Lower lobe of right lung (tissue), 2 donors: Measurements from ENCODE around the gene SLC66A3. TPM values are rescaled to one million over a fixed set of nuclear protein-coding genes. Genes with fewer than 3 reads are reported as not detected.

Experiments used
- ATAC-seq, 2 donors: fragments of 200-7000 bp; cut with Tn5 transposase; one replicate each; pipeline ENCODE4 v1.9.1; 2020 to 2022; ENCODE audit warnings: mild to moderate bottlenecking in 2 of 2, moderate library complexity in 2 of 2
- DNase-seq: peaks from one replicate; pipeline ENCODE4 v3.0.0-alpha.2; 2020
- H3K27ac ChIP-seq: fragments of 200-600 bp; one replicate; pipeline ENCODE4 v1.8.0; 2022
- H3K27me3 ChIP-seq: fragments of 200-600 bp; one replicate; pipeline ENCODE4 v1.8.0; 2022; ENCODE audit warnings: low read depth
- H3K36me3 ChIP-seq: fragments of 200-600 bp; one replicate; pipeline ENCODE4 v1.8.0; 2022; ENCODE audit warnings: mild to moderate bottlenecking
- H3K4me1 ChIP-seq: fragments of 200-600 bp; one replicate; pipeline ENCODE4 v1.8.0; 2022
- H3K4me3 ChIP-seq: fragments of 200-600 bp; one replicate; pipeline ENCODE4 v1.8.0; 2022; ENCODE audit warnings: mild to moderate bottlenecking
- H3K9me3 ChIP-seq: fragments of 200-600 bp; one replicate; pipeline ENCODE4 v1.8.0; 2022
- intact Hi-C: fragments of 100-400 bp; cut with DNase I; formaldehyde crosslinking; loops from one replicate; pipeline ENCODE4 v1.11.0; 2022
- total RNA-seq: library from RNA; stranded (reverse); fragmentation: NEBNext Ultra II Directional; extraction: Animal tissue kit (Norgen Biotek cat#: 25700); gene quantifications from one replicate; pipeline ENCODE4 v1.2.1, GENCODE V29; 2021
- TF ChIP-seq, protein P1 (sequence below): fragments of 200-600 bp; IDR thresholded peaks from one replicate; pipeline ENCODE4 v1.8.0; 2022; ENCODE audit warnings: antibody characterized with exemption, mild to moderate bottlenecking
- donor health status: DM: no; HTN: yes; CAD: no; lungs with severe emphysema.

The SLC66A3 gene
- total RNA-seq, 1 donor from 2014 or later = 23.8 TPM

- intact Hi-C loops = no loop called here
- no peak for ATAC-seq
Observed at GRCh38 chr2:11140492-11140891, 14.8 kb upstream of the SLC66A3 start.

GRCh38 chr2:11141319-11141718 is 13.9 kb upstream of the SLC66A3 start:
- H3K9me3 ChIP-seq = no peaks in the 10 kb centered on the region
- intact Hi-C loops = no loop called here
- peaks cover 2% of the 10 kb centered on the region for H3K27me3 ChIP-seq
- TF ChIP-seq, protein P1, sequence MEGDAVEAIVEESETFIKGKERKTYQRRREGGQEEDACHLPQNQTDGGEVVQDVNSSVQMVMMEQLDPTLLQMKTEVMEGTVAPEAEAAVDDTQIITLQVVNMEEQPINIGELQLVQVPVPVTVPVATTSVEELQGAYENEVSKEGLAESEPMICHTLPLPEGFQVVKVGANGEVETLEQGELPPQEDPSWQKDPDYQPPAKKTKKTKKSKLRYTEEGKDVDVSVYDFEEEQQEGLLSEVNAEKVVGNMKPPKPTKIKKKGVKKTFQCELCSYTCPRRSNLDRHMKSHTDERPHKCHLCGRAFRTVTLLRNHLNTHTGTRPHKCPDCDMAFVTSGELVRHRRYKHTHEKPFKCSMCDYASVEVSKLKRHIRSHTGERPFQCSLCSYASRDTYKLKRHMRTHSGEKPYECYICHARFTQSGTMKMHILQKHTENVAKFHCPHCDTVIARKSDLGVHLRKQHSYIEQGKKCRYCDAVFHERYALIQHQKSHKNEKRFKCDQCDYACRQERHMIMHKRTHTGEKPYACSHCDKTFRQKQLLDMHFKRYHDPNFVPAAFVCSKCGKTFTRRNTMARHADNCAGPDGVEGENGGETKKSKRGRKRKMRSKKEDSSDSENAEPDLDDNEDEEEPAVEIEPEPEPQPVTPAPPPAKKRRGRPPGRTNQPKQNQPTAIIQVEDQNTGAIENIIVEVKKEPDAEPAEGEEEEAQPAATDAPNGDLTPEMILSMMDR = no peak
- ATAC-seq (no peak), DNase-seq (no peak)
- H3K27ac ChIP-seq = no peak overlapping the region
- H3K4me3 ChIP-seq = no peak overlapping the region
- H3K36me3 ChIP-seq = no peaks in the 10 kb centered on the region
- H3K4me1 ChIP-seq = no peaks in the 10 kb centered on the region

More at GRCh38 chr2:11140492-11140891, 14.8 kb upstream of the SLC66A3 start:
- Histone ChIP-seq H3K4me1 (no peaks in the 10 kb centered on the region), H3K36me3 (no peaks in the 10 kb centered on the region), H3K9me3 (no peaks in the 10 kb centered on the region), H3K27me3 (peaks cover 2% of the 10 kb centered on the region), H3K27ac (no peak overlapping the region), H3K4me3 (no peak overlapping the region)
- TF ChIP-seq, protein P1 = no peak
- DNase-seq = no peak

DNA sequence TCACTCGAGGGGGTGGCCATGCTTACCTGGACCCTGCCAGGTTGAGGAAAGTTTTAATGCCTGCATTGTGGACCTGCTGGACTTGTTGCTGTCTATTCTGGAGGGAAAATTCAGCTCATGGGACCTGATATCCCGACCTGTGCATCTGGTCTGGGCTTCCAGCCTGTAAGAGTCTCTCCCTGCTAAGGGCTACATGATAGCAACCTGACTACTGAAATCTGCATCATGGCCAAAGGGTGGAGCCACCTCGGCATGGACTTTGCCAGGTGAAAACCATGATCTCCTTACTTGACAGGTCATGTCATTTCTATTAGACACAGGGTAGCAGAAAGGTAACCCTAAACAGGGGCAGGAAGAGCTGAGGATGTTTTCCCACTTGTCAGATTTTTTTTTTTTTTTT is 12.9 kb upstream of the SLC66A3 start:
- Histone ChIP-seq H3K4me3 (no peak overlapping the region), H3K27me3 (peaks cover 2% of the 10 kb centered on the region), H3K36me3 (no peaks in the 10 kb centered on the region), H3K9me3 (no peaks in the 10 kb centered on the region), H3K4me1 (no peaks in the 10 kb centered on the region), H3K27ac (no peak overlapping the region)
- intact Hi-C loops = no loop called here
- ATAC-seq (no peak), DNase-seq (no peak)
- TF ChIP-seq, protein P1 = no peak

DNA sequence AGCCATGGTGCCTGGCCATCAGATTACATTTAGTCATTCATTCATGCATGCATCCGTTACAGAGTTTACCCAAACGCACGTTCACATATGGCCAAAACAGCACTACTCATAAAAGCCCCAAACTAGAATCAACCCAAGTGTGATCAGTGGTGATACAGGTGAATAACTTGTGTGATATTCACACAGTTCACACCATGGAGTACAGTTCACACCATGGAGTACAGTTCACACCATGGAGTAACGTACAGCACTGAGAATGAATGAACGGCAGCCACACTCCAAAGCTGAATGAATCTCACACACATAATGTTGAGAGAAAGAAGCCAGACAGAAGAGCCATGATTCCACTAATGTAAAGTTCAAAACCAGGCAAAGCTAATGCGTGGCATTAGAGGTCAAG is 12.3 kb upstream of the SLC66A3 start:
- ATAC-seq (no peak), DNase-seq (no peak)
- TF ChIP-seq, protein P1 = no peak
- no peaks in the 10 kb centered on the region for H3K36me3 ChIP-seq
- H3K4me1 ChIP-seq = no peaks in the 10 kb centered on the region
- intact Hi-C loops = no loop called here
- H3K27me3 ChIP-seq = peaks cover 2% of the 10 kb centered on the region
- H3K9me3 ChIP-seq = no peaks in the 10 kb centered on the region
- no peak overlapping the region for H3K4me3 ChIP-seq
- H3K27ac ChIP-seq = no peak overlapping the region

GRCh38 chr2:11144077-11144737 is 11.1 kb upstream of the SLC66A3 start:
- TF ChIP-seq, protein P1 = no peak
- Histone ChIP-seq H3K4me3 (no peak overlapping the region), H3K4me1 (no peaks in the 10 kb centered on the region), H3K27ac (no peak overlapping the region), H3K9me3 (no peaks in the 10 kb centered on the region), H3K36me3 (no peaks in the 10 kb centered on the region), H3K27me3 (peaks cover 2% of the 10 kb centered on the region)
- intact Hi-C loops = no loop called here
- ATAC-seq = no peak
- no peak for DNase-seq

GRCh38 chr2:11144738-11145079 is 10.6 kb upstream of the SLC66A3 start:
- ATAC-seq (no peak), DNase-seq (no peak)
- no peaks in the 10 kb centered on the region for H3K36me3 ChIP-seq
- H3K9me3 ChIP-seq = no peaks in the 10 kb centered on the region
- TF ChIP-seq, protein P1 = no peak
- intact Hi-C loops = no loop called here
- no peak overlapping the region for H3K4me3 ChIP-seq
- H3K27me3 ChIP-seq = peaks cover 2% of the 10 kb centered on the region
- H3K27ac ChIP-seq = no peak overlapping the region
- H3K4me1 ChIP-seq = no peaks in the 10 kb centered on the region
